GM12891 (cell line): ENCODE data around the gene PAX3.

Experiments used
- DNase-seq: peaks from one replicate; pipeline ENCODE4 v3.0.0; 2011; ENCODE audit warnings: low spot score; ENCODE audit not compliant: insufficient read length
- FAIRE-seq: peaks from 2 replicates; lab custom pipeline; 2011; peaks lifted over from hg19 to GRCh38; lab: Jason Lieb, UNC
- PAX5 ChIP-seq: IDR thresholded peaks from 2 replicates; pipeline ENCODE4 v1.6.1; 2011; ENCODE audit warnings: low read length, moderate library complexity, mild to moderate bottlenecking; ENCODE audit not compliant: insufficient read depth, severe bottlenecking
- POLR2A ChIP-seq: IDR thresholded peaks from 2 replicates; pipeline ENCODE4 v1.6.1; 2011; ENCODE audit warnings: low read depth, low read length, control low read depth
- POLR2AphosphoS5 ChIP-seq: IDR thresholded peaks from 2 replicates; pipeline ENCODE4 v1.6.1; 2011; ENCODE audit warnings: low read depth, low read length, control low read depth
- POU2F2 ChIP-seq: IDR thresholded peaks from 2 replicates; pipeline ENCODE4 v1.6.1; 2011; ENCODE audit warnings: low read depth, mild to moderate bottlenecking, control low read depth, low read length, moderate library complexity
- SPI1 ChIP-seq: IDR thresholded peaks from 2 replicates; pipeline ENCODE4 v1.6.1; 2011; ENCODE audit warnings: low read depth, low read length, control low read depth
- TAF1 ChIP-seq: IDR thresholded peaks from 2 replicates; pipeline ENCODE4 v1.6.1; 2011; ENCODE audit warnings: low read depth, low read length, control low read depth

PAX3 gene

DNA sequence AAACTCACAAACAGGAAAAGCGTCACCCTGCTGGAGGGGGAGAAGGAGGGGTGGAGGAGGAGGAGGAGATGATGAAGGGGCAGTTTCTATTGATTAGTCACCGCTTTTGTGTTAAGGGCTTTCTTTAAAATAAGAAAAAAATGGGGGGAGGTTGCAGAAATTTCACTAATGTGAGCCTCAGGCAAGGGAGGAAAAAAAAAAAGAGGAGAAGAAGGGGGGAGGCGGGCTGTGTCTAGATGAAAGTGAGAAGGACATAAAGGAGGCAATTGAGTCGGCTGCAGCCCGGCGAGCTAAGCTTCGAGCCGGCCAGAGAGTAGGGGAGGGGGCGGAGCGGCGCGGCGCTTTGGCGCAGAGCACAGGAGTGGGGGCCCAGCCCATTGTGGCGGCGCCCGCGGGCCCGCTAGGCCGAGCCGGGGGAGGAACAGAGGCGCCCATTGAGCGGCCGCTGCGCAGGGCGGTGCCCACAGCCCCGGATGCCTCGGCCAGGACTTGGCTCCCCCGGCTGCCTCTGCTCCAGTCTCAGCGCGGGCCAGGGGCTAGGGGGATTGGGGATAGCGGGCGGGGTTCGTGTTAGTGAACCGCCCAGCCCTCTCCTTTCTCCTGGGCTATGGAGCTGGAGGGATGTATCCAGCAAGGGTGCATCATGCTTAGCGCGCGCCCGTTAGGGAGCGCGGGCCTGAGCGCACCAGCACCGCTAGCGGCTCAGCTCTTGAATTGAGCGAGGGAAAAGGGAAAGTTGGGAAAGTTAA is 7.9 kb downstream of the PAX3 start:
- TF ChIP-seq PAX5 (no peak), POLR2A (no peak), POLR2AphosphoS5 (no peak), SPI1 (no peak), POU2F2 (no peak), TAF1 (no peak)
- FAIRE-seq (no peak), DNase-seq (no peak)

DNA sequence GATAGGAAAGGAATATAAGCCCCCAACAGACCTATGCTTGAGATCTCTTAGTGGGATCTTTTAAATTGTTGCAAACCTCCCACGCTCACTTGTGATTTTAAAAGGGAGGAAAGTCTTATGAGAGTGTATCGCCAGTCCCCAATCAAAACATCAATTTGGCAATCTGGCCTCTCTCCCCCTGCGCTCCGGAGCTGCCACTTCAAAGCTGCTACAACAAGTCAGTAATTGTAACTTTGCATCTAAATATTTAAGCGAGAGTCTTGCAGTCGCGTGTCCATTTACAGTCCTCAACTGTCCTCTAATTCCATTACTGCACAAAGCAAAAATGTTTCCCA is 8.4 kb downstream of the PAX3 start:
- FAIRE-seq: no peak

DNA sequence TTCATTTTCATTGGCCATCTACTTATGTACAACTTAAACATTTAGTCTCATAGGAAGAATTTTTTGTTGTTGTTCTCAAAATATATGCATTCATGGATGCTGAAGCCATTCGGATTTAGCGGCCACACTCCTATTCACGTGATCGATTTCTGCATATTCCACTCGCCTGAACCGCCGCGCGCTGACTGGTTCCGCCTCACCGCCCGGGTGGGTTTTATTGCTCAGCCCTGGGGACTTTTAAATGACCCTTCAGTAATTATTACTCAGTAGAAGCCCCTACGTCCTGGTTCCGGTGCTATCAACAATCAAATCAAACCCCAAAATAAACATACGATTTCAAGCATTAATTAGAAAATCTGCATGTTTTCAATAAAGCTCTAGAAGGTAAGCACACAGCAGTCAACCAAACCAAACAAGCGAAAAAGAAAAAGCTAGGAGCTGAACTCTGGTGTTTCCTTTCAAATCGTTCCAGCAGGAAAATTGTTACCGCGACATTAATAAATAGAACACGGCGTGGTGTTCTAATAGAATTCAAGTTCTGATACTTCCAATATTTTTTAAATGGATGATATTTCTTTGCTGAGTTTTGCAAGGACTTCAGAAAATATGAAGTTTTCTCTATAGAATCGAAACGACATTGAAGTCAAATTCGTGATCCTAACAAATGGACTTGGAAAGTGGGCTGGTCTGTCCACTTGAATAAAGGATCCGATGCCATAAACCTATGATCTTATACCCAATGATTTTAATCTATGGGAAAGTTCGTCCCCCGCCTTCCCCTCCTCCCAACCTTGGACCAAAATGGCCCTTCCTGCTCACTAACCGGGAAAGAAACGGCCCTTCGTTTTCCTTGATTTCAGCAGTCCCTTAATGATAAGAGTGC is 9.3 kb downstream of the PAX3 start:
- no peak for TF ChIP-seq TAF1
- TF ChIP-seq PAX5: no peak
- TF ChIP-seq POLR2A: no peak
- no peak for TF ChIP-seq POU2F2
- TF ChIP-seq SPI1: no peak
- TF ChIP-seq POLR2AphosphoS5: no peak
- no peak for DNase-seq
- no peak for FAIRE-seq

More for the DNA sequence above, 8.4 kb downstream of the PAX3 start:
- TF ChIP-seq PAX5 (no peak), POLR2A (no peak), POLR2AphosphoS5 (no peak), POU2F2 (no peak), TAF1 (no peak)
- no peak for DNase-seq

DNA sequence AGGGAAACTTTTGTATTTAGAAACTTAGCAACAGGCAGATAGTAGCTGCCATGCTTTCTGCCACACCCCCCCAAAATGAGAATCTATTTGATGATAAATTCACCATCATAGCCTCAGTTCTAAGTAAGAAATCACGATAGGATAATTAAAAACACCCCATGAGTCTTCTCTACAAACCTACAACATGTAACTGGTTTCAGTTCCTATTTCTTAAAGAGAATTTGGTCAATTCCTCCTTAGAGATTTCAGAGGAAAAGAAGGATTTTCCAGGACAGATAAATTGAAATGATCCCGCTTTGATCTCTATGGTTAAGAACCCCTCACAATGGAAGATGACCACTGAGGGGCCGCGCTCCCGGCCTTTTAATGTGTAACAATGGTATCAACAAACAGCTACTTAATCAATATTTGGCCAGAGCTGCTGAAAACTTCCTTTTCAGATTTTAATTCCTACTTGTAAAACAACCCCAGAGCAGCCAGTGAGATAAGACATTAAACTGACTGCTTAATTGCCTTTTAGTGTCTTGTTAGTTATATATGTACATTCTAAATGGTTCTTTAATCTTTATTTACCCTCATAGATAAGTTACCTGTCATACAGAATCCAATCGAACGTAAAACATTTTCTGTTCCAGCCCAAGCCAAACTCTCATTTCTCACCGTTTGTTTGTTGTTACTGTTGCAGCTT is 10.1 kb downstream of the PAX3 start:
- DNase-seq (no peak), FAIRE-seq (no peak)
- TF ChIP-seq SPI1 (peak; percentile 55), POLR2AphosphoS5 (no peak)

DNA sequence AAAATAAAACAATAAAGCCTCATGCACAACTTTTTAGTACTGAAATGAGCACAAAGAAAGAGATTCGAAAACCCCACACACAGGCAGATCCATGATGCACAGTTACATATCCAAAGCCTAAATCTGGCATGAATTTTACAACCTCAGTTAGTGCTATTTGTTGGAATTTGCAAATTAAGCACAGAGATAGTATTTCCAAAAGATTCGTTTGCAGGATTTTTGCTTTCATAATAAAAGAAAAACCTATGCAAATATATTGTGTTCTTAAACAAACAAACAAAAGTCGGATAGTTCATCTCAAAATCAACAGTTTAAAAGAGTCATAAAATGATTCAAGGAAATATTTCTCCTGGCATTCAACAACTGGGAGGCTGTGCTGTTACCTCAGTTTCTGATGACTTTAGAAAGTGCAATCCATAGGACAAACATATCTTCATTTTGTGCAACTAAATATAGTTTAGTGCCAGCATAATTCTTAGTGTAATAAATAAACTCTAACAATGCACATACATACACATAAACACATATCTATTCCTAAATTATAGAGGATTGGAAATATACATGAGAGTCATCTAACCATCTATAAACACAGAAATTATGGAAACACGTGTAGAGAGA is 10.8 kb downstream of the PAX3 start:
- FAIRE-seq (no peak), DNase-seq (no peak)
- no peak for TF ChIP-seq POLR2AphosphoS5
- TF ChIP-seq POU2F2: no peak
- TF ChIP-seq TAF1: no peak

DNA sequence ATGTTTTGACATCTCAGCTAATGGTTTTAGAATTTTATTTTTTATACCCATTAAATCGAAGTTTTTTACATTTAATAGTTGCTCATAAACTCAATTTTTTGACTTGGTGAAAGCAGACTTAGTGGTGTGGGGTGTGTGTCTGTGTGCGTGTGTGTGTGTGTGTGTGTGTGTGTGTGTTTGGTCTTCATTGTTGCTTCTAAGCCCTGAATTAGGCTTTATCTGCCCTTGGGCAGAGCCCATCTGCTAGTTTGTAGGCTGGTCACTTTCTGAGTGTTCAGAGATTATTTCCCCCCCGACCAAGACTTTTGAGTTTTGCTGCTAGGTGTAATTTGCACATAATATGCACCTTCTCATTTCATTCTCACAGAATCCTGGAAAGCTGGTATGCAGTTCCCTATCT is 14.3 kb downstream of the PAX3 start:
- no peak for FAIRE-seq
- no peak for TF ChIP-seq SPI1
- no peak for TF ChIP-seq POU2F2
- no peak for TF ChIP-seq POLR2AphosphoS5
- TF ChIP-seq POLR2A: no peak
- no peak for TF ChIP-seq PAX5
- DNase-seq: no peak

DNA sequence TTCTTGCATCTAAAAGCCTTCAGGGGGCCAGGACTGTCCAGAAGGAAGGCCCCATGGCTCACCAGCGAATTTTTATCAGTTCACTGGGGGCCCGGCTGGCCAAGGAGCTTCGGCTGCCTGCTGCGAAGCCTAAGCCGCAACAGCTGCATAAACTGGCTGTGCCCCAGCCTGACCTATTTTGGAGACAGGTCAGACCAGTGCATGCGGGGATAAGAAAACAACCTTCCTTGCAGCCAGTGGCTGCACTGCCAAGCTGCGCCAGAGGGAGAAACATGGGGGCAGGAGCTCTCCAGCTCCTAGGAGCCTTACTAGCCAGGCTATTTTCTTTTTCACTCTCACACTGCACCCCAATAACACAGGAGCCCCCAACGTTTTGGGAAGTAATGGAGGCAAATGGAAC is 15.2 kb downstream of the PAX3 start:
- DNase-seq: no peak
- FAIRE-seq: no peak
- no peak for TF ChIP-seq POU2F2
- TF ChIP-seq PAX5: no peak
- no peak for TF ChIP-seq POLR2AphosphoS5
- no peak for TF ChIP-seq POLR2A
- TF ChIP-seq TAF1: no peak
- TF ChIP-seq SPI1: no peak

DNA sequence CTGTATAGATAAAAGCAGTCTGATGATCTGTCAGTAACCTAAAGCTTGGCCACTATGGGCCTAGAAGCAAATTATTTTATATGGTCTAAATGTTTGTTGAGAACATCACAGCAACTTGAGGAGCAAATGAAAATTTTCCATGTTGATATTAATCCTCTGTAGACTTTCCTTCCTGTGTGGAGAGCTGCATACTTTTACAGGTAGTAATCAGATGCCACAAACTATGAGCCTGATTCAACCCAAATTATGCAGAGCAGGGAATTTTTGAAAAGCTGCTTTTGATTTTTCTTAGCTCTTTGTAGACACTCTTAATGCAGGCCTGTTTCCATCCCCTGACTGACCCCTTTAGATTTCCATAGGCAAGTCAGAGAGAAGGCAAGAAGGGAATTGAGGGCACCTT is 17.3 kb downstream of the PAX3 start:
- no peak for DNase-seq
- FAIRE-seq: no peak
- no peak for TF ChIP-seq POLR2A
- no peak for TF ChIP-seq SPI1
- TF ChIP-seq PAX5: no peak
- TF ChIP-seq TAF1: no peak
- no peak for TF ChIP-seq POU2F2
- TF ChIP-seq POLR2AphosphoS5: no peak

DNA sequence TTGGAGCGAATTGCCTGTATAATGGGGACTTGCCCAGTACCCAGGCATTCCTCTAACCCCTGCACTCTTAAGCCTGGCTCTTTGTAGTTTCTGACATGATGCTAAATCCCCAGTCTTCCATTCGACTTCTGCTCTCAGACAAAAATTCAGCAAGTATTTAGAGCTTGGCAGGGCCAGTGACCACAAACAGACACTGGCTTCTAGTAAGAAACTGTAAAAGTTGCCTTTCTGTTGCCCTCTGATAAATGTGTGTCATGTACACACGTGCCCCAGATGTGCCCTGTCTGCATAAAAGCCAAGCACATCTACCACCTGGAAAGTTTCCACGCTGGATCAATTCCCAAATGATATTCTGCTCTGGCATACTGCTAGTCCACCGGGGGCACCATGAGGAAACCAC is 18.0 kb downstream of the PAX3 start:
- DNase-seq (no peak), FAIRE-seq (no peak)
- TF ChIP-seq POLR2A (no peak), SPI1 (no peak), POLR2AphosphoS5 (no peak), POU2F2 (no peak), PAX5 (no peak), TAF1 (no peak)
